ENCODE measurements around the gene UBE2J2.

- TF ChIP-seq POLR2AphosphoS5 (IDR thresholded peaks at IDR 0.05; ENCODE audit: low read depth, low read length) (no peak), NRF1 (IDR thresholded peaks at IDR 0.05; ENCODE audit: low read depth, low read length) (no peak), RAD21 (IDR thresholded peaks at IDR 0.05; ENCODE audit: low read length) (no peak), CTCF (IDR thresholded peaks at IDR 0.05) (no peak), ELF1 (IDR thresholded peaks at IDR 0.05) (no peak), TEAD4 (IDR thresholded peaks at IDR 0.05; ENCODE audit: borderline replicate concordance, insufficient read depth) (no peak)
Observed at GRCh38 chr1:1228596-1229321, 44.9 kb downstream of the UBE2J2 start.

Data from SK-N-SH (cell line).